ENCODE results near the gene TMED10. TPM values are rescaled to one million over a fixed set of nuclear protein-coding genes. Genes with fewer than 3 reads are reported as not detected.

TMED10 gene
- total and polyA plus RNA-seq, 2 donors from 2014 or later, result 222 to 401 TPM

DNA sequence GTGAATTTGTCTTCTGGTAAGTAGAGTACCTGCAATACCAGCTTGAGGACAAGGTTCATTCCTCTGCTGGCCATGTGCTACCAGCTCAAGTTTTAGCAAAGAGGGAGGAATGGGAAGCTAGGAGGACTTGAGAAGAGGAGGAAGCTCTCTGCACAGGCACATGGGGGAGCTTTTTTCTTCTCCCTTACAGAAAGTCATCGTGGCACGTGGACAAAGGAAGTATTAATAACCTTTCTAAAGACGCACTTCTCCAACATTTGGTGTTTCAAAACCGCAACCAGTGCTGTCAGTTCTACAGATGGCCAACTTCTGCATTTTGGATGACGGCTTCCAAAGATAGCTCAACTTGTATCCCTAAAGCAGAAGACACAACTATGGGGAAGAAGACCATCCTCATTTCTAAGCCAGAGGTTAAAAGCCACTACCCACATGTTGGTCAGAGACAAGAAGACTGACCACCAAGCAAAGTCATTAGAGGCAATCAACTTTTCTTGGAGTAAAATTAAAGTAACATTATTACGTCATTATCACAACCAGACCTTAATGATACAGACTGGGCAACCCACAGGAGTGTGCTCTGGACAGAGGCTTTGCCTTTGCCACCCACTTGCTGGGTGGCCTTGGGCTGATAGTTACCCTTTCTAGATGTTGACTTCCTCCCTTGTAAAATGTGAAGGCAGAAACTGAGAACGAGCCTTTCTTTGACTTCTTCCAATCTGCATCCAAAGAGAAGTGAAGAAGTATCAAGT is 12.3 kb upstream of the TMED10 start:
- no peak for FAIRE-seq

DNA sequence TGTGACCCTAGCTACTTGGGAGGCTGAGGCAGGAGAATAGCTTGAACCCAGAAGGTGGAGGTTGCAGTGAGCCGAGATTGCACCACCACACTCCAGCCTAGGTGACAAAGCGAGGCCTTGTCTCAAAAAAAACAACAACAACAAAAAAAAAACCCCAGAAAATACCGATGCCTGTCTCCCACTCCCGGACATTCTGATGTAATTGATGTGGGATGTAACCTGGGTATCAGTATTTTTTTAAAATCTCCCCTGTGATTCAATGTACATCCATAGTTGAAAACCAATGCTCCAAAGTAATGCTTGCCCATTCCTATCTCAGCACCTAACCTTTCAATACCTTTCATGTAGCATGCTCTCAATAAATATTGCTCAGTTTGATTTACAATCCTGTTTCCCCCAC is 11.7 kb upstream of the TMED10 start:
- no peak overlapping the region for H3K9ac ChIP-seq (ENCODE audit: low read length in 3 of 3)
- H3K4me3 ChIP-seq (ENCODE audit: low read length in 3 of 3), result no peak overlapping the region
- DNase-seq, result no peak
- H3K27ac ChIP-seq (ENCODE audit: low read depth in 2 of 2, low read length in 2 of 2), result no peak overlapping the region
- H3K27me3 ChIP-seq (ENCODE audit: control insufficient read depth, insufficient read depth, low read length), result no peaks in the 10 kb centered on the region
- no peak for FAIRE-seq
- H3K9me3 ChIP-seq (ENCODE audit: control insufficient read depth in 2 of 3, insufficient read depth in 1 of 3, low read length in 3 of 3), result no peaks in the 10 kb centered on the region
- TF ChIP-seq, protein P1, sequence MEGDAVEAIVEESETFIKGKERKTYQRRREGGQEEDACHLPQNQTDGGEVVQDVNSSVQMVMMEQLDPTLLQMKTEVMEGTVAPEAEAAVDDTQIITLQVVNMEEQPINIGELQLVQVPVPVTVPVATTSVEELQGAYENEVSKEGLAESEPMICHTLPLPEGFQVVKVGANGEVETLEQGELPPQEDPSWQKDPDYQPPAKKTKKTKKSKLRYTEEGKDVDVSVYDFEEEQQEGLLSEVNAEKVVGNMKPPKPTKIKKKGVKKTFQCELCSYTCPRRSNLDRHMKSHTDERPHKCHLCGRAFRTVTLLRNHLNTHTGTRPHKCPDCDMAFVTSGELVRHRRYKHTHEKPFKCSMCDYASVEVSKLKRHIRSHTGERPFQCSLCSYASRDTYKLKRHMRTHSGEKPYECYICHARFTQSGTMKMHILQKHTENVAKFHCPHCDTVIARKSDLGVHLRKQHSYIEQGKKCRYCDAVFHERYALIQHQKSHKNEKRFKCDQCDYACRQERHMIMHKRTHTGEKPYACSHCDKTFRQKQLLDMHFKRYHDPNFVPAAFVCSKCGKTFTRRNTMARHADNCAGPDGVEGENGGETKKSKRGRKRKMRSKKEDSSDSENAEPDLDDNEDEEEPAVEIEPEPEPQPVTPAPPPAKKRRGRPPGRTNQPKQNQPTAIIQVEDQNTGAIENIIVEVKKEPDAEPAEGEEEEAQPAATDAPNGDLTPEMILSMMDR (IDR thresholded peaks at IDR 0.05; ENCODE audit: borderline replicate concordance, extremely low read depth, insufficient read depth), result no peak
- intact Hi-C loops (cut with DNase I), result no loop called here
- peaks cover 0 to 3% (median 0%) of the 10 kb centered on the region in 3 donors for H3K4me1 ChIP-seq (ENCODE audit: control insufficient read depth in 2 of 3, insufficient read depth in 2 of 3, low read depth in 1 of 3, low read length in 3 of 3)
- H3K36me3 ChIP-seq (ENCODE audit: control insufficient read depth in 2 of 3, insufficient read depth in 3 of 3, low read length in 3 of 3), result no peaks in the 10 kb centered on the region

More for the DNA sequence above, 12.3 kb upstream of the TMED10 start:
- TF ChIP-seq, protein P1 (IDR thresholded peaks at IDR 0.05; ENCODE audit: borderline replicate concordance, extremely low read depth, insufficient read depth), result no peak
- Histone ChIP-seq H3K27ac (ENCODE audit: low read depth in 2 of 2, low read length in 2 of 2) (no peak overlapping the region), H3K36me3 (ENCODE audit: control insufficient read depth in 2 of 3, insufficient read depth in 3 of 3, low read length in 3 of 3) (no peaks in the 10 kb centered on the region), H3K9ac (ENCODE audit: low read length in 3 of 3) (no peak overlapping the region), H3K4me1 (ENCODE audit: control insufficient read depth in 2 of 3, insufficient read depth in 2 of 3, low read depth in 1 of 3, low read length in 3 of 3) (no peaks in the 10 kb centered on the region), H3K9me3 (ENCODE audit: control insufficient read depth in 2 of 3, insufficient read depth in 1 of 3, low read length in 3 of 3) (no peaks in the 10 kb centered on the region), H3K4me3 (ENCODE audit: low read length in 3 of 3) (no peak overlapping the region), H3K27me3 (ENCODE audit: control insufficient read depth, insufficient read depth, low read length) (no peaks in the 10 kb centered on the region)
- DNase-seq, result no peak
- intact Hi-C loops (cut with DNase I), result no loop called here

DNA sequence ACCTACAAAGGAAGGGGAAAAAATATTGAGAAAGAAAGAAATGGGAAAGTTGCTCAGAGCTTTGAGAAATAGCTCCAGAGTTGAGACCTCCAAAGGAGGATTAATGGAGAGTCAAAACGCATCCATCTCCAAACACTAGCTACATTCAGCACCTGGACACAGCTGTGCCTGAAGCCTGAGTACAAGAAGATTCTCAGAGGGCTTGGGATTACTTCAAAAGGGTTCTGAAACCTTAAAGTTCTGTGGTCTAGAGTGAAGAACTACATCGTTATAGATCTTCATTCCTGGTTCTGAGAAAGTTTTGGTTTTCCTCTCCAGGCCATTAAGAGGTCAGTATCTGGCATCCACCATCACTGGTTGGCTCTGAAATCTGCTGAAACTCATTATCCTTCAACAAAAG is 10.5 kb upstream of the TMED10 start:
- peaks cover 0 to 3% (median 0%) of the 10 kb centered on the region in 3 donors for H3K4me1 ChIP-seq (ENCODE audit: control insufficient read depth in 2 of 3, insufficient read depth in 2 of 3, low read depth in 1 of 3, low read length in 3 of 3)
- FAIRE-seq, result no peak
- H3K4me3 ChIP-seq (ENCODE audit: low read length in 3 of 3), result no peak overlapping the region
- intact Hi-C loops (cut with DNase I), result no loop called here
- DNase-seq, result no peak
- H3K9ac ChIP-seq (ENCODE audit: low read length in 3 of 3), result no peak overlapping the region
- no peak overlapping the region for H3K27ac ChIP-seq (ENCODE audit: low read depth in 2 of 2, low read length in 2 of 2)
- H3K36me3 ChIP-seq (ENCODE audit: control insufficient read depth in 2 of 3, insufficient read depth in 3 of 3, low read length in 3 of 3), result no peaks in the 10 kb centered on the region
- TF ChIP-seq, protein P1 (IDR thresholded peaks at IDR 0.05; ENCODE audit: borderline replicate concordance, extremely low read depth, insufficient read depth), result no peak
- H3K9me3 ChIP-seq (ENCODE audit: control insufficient read depth in 2 of 3, insufficient read depth in 1 of 3, low read length in 3 of 3), result no peaks in the 10 kb centered on the region
- H3K27me3 ChIP-seq (ENCODE audit: control insufficient read depth, insufficient read depth, low read length), result no peaks in the 10 kb centered on the region

All from kidney (tissue), 14 donors.